ENCODE results near the gene MRPS2. TPM values are rescaled to one million over a fixed set of nuclear protein-coding genes. Genes with fewer than 3 reads are reported as not detected.
"Not testable (repeated sequence)": the region's sequence is repeated elsewhere in the genome, so short reads cannot be mapped to it uniquely, and the experiment has no call there.

MRPS2 gene
- total RNA-seq, 1 donor, result 21.4 TPM

- no peak overlapping the region for H3K4me3 ChIP-seq (ENCODE audit: low read depth, low read length)
- no peak for DNase-seq (ENCODE audit: low read depth)
- TF ChIP-seq CTCF (IDR thresholded peaks at IDR 0.05; ENCODE audit: insufficient read depth, low read length), result no peak
Observed at GRCh38 chr9:135512904-135513303, 12.4 kb downstream of the MRPS2 start.

- no peak for TF ChIP-seq CTCF (IDR thresholded peaks at IDR 0.05; ENCODE audit: insufficient read depth, low read length)
- H3K4me3 ChIP-seq (ENCODE audit: low read depth, low read length), result no peak overlapping the region
- no peak for DNase-seq (ENCODE audit: low read depth)
Observed at GRCh38 chr9:135513351-135513846, 12.9 kb downstream of the MRPS2 start.

GRCh38 chr9:135513906-135514305 is 13.4 kb downstream of the MRPS2 start:
- not testable (repeated sequence) for H3K4me3 ChIP-seq (ENCODE audit: low read depth, low read length); DNase-seq (ENCODE audit: low read depth)

- no peak for DNase-seq (ENCODE audit: low read depth)
- no peak overlapping the region for H3K4me3 ChIP-seq (ENCODE audit: low read depth, low read length)
- no peak for TF ChIP-seq CTCF (IDR thresholded peaks at IDR 0.05; ENCODE audit: insufficient read depth, low read length)
Observed at GRCh38 chr9:135514342-135515082, 14.0 kb downstream of the MRPS2 start.

GRCh38 chr9:135515083-135515951 is 14.8 kb downstream of the MRPS2 start:
- H3K4me3 ChIP-seq (ENCODE audit: low read depth, low read length), result no peak overlapping the region
- no peak for DNase-seq (ENCODE audit: low read depth)
- TF ChIP-seq CTCF (IDR thresholded peaks at IDR 0.05; ENCODE audit: insufficient read depth, low read length), result no peak

GRCh38 chr9:135516132-135516860 is 15.8 kb downstream of the MRPS2 start:
- no peak for DNase-seq (ENCODE audit: low read depth)
- no peak for TF ChIP-seq CTCF (IDR thresholded peaks at IDR 0.05; ENCODE audit: insufficient read depth, low read length)

More at GRCh38 chr9:135516132-135516860, 15.8 kb downstream of the MRPS2 start:
- no peak overlapping the region for H3K4me3 ChIP-seq (ENCODE audit: low read depth, low read length)
